ENCODE data around the gene PPP2R5C. TPM values are rescaled to one million over a fixed set of nuclear protein-coding genes. Genes with fewer than 3 reads are reported as not detected.

Gene PPP2R5C
- total RNA-seq, 1 experiment from 2014 or later, result 80.3 TPM

- no TSS peak for BruUV-seq (replicated peaks)
- ATAC-seq, result no peak
- Histone ChIP-seq H3K4me1 (ENCODE audit: control insufficient read depth, insufficient read depth, low read length) (no peaks in the 10 kb centered on the region), H3K36me3 (ENCODE audit: control insufficient read depth, insufficient read depth, low read length) (no peaks in the 10 kb centered on the region), H3K27me3 (ENCODE audit: control insufficient read depth, insufficient read depth, low read length) (no peaks in the 10 kb centered on the region), H3K4me3 (ENCODE audit: low read depth in 2 of 2, low read length in 2 of 2) (no peak overlapping the region), H3K9me3 (ENCODE audit: control insufficient read depth, insufficient read depth, low read depth, low read length) (no peaks in the 10 kb centered on the region), H3K27ac (ENCODE audit: low read length) (no peak overlapping the region)
- TF ChIP-seq TCF7L2 (IDR thresholded peaks at IDR 0.05; ENCODE audit: low read depth, low read length) (no peak), SIN3A (IDR thresholded peaks at IDR 0.05; ENCODE audit: borderline replicate concordance, insufficient read depth, low read depth, low read length) (no peak), POLR2AphosphoS5 (IDR thresholded peaks at IDR 0.05; ENCODE audit: low read depth, low read length) (no peak), REST (IDR thresholded peaks at IDR 0.05; ENCODE audit: insufficient read depth in 1 of 2, low read depth in 2 of 2, low read length in 1 of 2) (no peak)
- TF ChIP-seq, protein P1, sequence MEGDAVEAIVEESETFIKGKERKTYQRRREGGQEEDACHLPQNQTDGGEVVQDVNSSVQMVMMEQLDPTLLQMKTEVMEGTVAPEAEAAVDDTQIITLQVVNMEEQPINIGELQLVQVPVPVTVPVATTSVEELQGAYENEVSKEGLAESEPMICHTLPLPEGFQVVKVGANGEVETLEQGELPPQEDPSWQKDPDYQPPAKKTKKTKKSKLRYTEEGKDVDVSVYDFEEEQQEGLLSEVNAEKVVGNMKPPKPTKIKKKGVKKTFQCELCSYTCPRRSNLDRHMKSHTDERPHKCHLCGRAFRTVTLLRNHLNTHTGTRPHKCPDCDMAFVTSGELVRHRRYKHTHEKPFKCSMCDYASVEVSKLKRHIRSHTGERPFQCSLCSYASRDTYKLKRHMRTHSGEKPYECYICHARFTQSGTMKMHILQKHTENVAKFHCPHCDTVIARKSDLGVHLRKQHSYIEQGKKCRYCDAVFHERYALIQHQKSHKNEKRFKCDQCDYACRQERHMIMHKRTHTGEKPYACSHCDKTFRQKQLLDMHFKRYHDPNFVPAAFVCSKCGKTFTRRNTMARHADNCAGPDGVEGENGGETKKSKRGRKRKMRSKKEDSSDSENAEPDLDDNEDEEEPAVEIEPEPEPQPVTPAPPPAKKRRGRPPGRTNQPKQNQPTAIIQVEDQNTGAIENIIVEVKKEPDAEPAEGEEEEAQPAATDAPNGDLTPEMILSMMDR (IDR thresholded peaks at IDR 0.05), result no peak
- ChIA-PET CTCF (no interaction called here), POLR2A (no interaction called here)
- no peak for DNase-seq (ENCODE audit: low read depth, low spot score)
- in situ Hi-C loops (cut with HindIII; ENCODE audit: low pct_unique_long_range_greater_than_20kb, low sequenced_read_pairs) (no loop called here), intact Hi-C loops (cut with micrococcal nuclease; ENCODE audit: unreplicated experiment) (no loop called here)
These were observed 103.8 kb downstream of the PPP2R5C start for GRCh38 chr14:101865288-101865687.

DNA sequence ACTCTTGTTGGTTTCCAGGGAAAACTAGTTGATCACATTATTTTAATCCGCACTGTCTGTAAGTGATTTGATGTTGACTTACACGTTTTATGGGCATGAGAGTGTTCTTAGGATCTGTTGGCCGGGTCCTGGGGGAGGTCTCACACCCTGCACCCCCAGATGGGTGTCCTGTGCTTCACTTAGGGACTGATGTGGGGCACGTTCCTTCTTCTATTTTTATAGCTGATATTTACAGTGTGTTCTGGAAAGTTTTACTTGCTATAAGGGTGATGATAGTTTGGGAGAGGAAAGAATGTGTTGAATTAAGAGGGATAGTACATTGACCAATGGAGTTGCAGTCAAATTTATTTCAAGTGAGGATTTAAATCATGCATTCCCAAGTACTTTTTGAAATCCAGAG, 106.3 kb downstream of the PPP2R5C start:
- ATAC-seq, result no peak
- no peak overlapping the region for H3K4me3 ChIP-seq (ENCODE audit: low read depth in 2 of 2, low read length in 2 of 2)
- no TSS peak for BruUV-seq (replicated peaks)
- in situ Hi-C loops (cut with HindIII; ENCODE audit: low pct_unique_long_range_greater_than_20kb, low sequenced_read_pairs), result no loop called here
- H3K4me1 ChIP-seq (ENCODE audit: control insufficient read depth, insufficient read depth, low read length), result no peaks in the 10 kb centered on the region
- no peaks in the 10 kb centered on the region for H3K9me3 ChIP-seq (ENCODE audit: control insufficient read depth, insufficient read depth, low read depth, low read length)
- H3K36me3 ChIP-seq (ENCODE audit: control insufficient read depth, insufficient read depth, low read length), result no peaks in the 10 kb centered on the region
- intact Hi-C loops (cut with micrococcal nuclease; ENCODE audit: unreplicated experiment), result no loop called here
- ChIA-PET CTCF (no interaction called here), POLR2A (no interaction called here)
- no peaks in the 10 kb centered on the region for H3K27me3 ChIP-seq (ENCODE audit: control insufficient read depth, insufficient read depth, low read length)
- no peak overlapping the region for H3K27ac ChIP-seq (ENCODE audit: low read length)
- TF ChIP-seq TCF7L2 (IDR thresholded peaks at IDR 0.05; ENCODE audit: low read depth, low read length) (no peak), REST (IDR thresholded peaks at IDR 0.05; ENCODE audit: insufficient read depth in 1 of 2, low read depth in 2 of 2, low read length in 1 of 2) (no peak), POLR2AphosphoS5 (IDR thresholded peaks at IDR 0.05; ENCODE audit: low read depth, low read length) (no peak), SIN3A (IDR thresholded peaks at IDR 0.05; ENCODE audit: borderline replicate concordance, insufficient read depth, low read depth, low read length) (no peak)
- TF ChIP-seq, protein P1 (IDR thresholded peaks at IDR 0.05), result no peak
- no peak for DNase-seq (ENCODE audit: low read depth, low spot score)
